ENCODE measurements around the gene DAGLB.

Gene DAGLB

GRCh38 chr7:6433784-6434615 is 13.8 kb downstream of the DAGLB start:
- no peak for DNase-seq (ENCODE audit: low read depth, low spot score)
- Histone ChIP-seq H3K4me3 (ENCODE audit: low read length) (no peak overlapping the region), H3K27ac (ENCODE audit: low read length) (no peak overlapping the region), H3K27me3 (ENCODE audit: control insufficient read depth, insufficient read depth, low read length) (no peaks in the 10 kb centered on the region), H3K36me3 (ENCODE audit: control insufficient read depth, insufficient read depth, low read length) (peaks cover 7% of the 10 kb centered on the region; the same call in 1 of the 2 replicates), H3K9me3 (ENCODE audit: control insufficient read depth, insufficient read depth, low read length) (no peaks in the 10 kb centered on the region), H3K4me1 (ENCODE audit: control insufficient read depth, insufficient read depth, low read length) (no peaks in the 10 kb centered on the region)
- WGBS (ENCODE audit: insufficient coverage, insufficient read length) = no CpG with 5 or more reads among the region's 17 CpGs

GRCh38 chr7:6432781-6433180 is 15.0 kb downstream of the DAGLB start:
- H3K36me3 ChIP-seq (ENCODE audit: control insufficient read depth, insufficient read depth, low read length) = peaks cover 7% of the 10 kb centered on the region; the same call in 1 of the 2 replicates
- H3K9me3 ChIP-seq (ENCODE audit: control insufficient read depth, insufficient read depth, low read length) = no peaks in the 10 kb centered on the region
- no peak overlapping the region for H3K27ac ChIP-seq (ENCODE audit: low read length)
- no peak overlapping the region for H3K4me3 ChIP-seq (ENCODE audit: low read length)
- H3K4me1 ChIP-seq (ENCODE audit: control insufficient read depth, insufficient read depth, low read length) = no peaks in the 10 kb centered on the region
- DNase-seq (ENCODE audit: low read depth, low spot score) = no peak
- H3K27me3 ChIP-seq (ENCODE audit: control insufficient read depth, insufficient read depth, low read length) = no peaks in the 10 kb centered on the region
- WGBS (ENCODE audit: insufficient coverage, insufficient read length) = no CpG with 5 or more reads among the region's 6 CpGs

GRCh38 chr7:6430974-6431373 is 16.8 kb downstream of the DAGLB start:
- Histone ChIP-seq H3K4me1 (ENCODE audit: control insufficient read depth, insufficient read depth, low read length) (no peaks in the 10 kb centered on the region), H3K27ac (ENCODE audit: low read length) (no peak overlapping the region), H3K27me3 (ENCODE audit: control insufficient read depth, insufficient read depth, low read length) (no peaks in the 10 kb centered on the region), H3K36me3 (ENCODE audit: control insufficient read depth, insufficient read depth, low read length) (peaks cover 14% of the 10 kb centered on the region; the same call in 1 of the 2 replicates), H3K4me3 (ENCODE audit: low read length) (no peak overlapping the region), H3K9me3 (ENCODE audit: control insufficient read depth, insufficient read depth, low read length) (no peaks in the 10 kb centered on the region)
- no peak for DNase-seq (ENCODE audit: low read depth, low spot score)
- WGBS (ENCODE audit: insufficient coverage, insufficient read length) = no CpG with 5 or more reads among the region's 12 CpGs

- Histone ChIP-seq H3K9me3 (ENCODE audit: control insufficient read depth, insufficient read depth, low read length) (no peaks in the 10 kb centered on the region), H3K4me3 (ENCODE audit: low read length) (no peak overlapping the region), H3K4me1 (ENCODE audit: control insufficient read depth, insufficient read depth, low read length) (no peaks in the 10 kb centered on the region), H3K36me3 (ENCODE audit: control insufficient read depth, insufficient read depth, low read length) (peaks cover 18% of the 10 kb centered on the region; the same call in 1 of the 2 replicates), H3K27me3 (ENCODE audit: control insufficient read depth, insufficient read depth, low read length) (no peaks in the 10 kb centered on the region), H3K27ac (ENCODE audit: low read length) (no peak overlapping the region)
- WGBS (ENCODE audit: insufficient coverage, insufficient read length) = no CpG with 5 or more reads among the region's 10 CpGs
- DNase-seq (ENCODE audit: low read depth, low spot score) = no peak
Measured at GRCh38 chr7:6430271-6430940, 17.3 kb downstream of the DAGLB start.

GRCh38 chr7:6425948-6426347 is 21.8 kb downstream of the DAGLB start:
- no CpG with 5 or more reads among the region's 15 CpGs for WGBS (ENCODE audit: insufficient coverage, insufficient read length)
- H3K36me3 ChIP-seq (ENCODE audit: control insufficient read depth, insufficient read depth, low read length) = peaks cover 39% of the 10 kb centered on the region
- H3K27ac ChIP-seq (ENCODE audit: low read length) = no peak overlapping the region

GRCh38 chr7:6423942-6424701 is 23.6 kb downstream of the DAGLB start:
- Histone ChIP-seq H3K4me1 (ENCODE audit: control insufficient read depth, insufficient read depth, low read length) (no peaks in the 10 kb centered on the region), H3K4me3 (ENCODE audit: low read length) (no peak overlapping the region), H3K36me3 (ENCODE audit: control insufficient read depth, insufficient read depth, low read length) (peaks cover 50% of the 10 kb centered on the region), H3K27ac (ENCODE audit: low read length) (no peak overlapping the region), H3K27me3 (ENCODE audit: control insufficient read depth, insufficient read depth, low read length) (no peaks in the 10 kb centered on the region), H3K9me3 (ENCODE audit: control insufficient read depth, insufficient read depth, low read length) (0 out of 2 replicates have a peak, but pooled peaks cover 1% of the 10 kb centered on the region)
- WGBS (ENCODE audit: insufficient coverage, insufficient read length) = no CpG with 5 or more reads among the region's 18 CpGs
- DNase-seq (ENCODE audit: low read depth, low spot score) = no peak

More at GRCh38 chr7:6425948-6426347, 21.8 kb downstream of the DAGLB start:
- Histone ChIP-seq H3K4me1 (ENCODE audit: control insufficient read depth, insufficient read depth, low read length) (no peaks in the 10 kb centered on the region), H3K27me3 (ENCODE audit: control insufficient read depth, insufficient read depth, low read length) (no peaks in the 10 kb centered on the region), H3K9me3 (ENCODE audit: control insufficient read depth, insufficient read depth, low read length) (0 out of 2 replicates have a peak, but pooled peaks cover 1% of the 10 kb centered on the region), H3K4me3 (ENCODE audit: low read length) (no peak overlapping the region)
- DNase-seq (ENCODE audit: low read depth, low spot score) = no peak

- H3K4me1 ChIP-seq (ENCODE audit: control insufficient read depth, insufficient read depth, low read length) = no peaks in the 10 kb centered on the region
- no peak overlapping the region for H3K4me3 ChIP-seq (ENCODE audit: low read length)
- H3K27me3 ChIP-seq (ENCODE audit: control insufficient read depth, insufficient read depth, low read length) = no peaks in the 10 kb centered on the region
- no peak for DNase-seq (ENCODE audit: low read depth, low spot score)
- no CpG with 5 or more reads among the region's 18 CpGs for WGBS (ENCODE audit: insufficient coverage, insufficient read length)
- H3K36me3 ChIP-seq (ENCODE audit: control insufficient read depth, insufficient read depth, low read length) = peaks cover 50% of the 10 kb centered on the region
- H3K27ac ChIP-seq (ENCODE audit: low read length) = no peak overlapping the region
- 0 out of 2 replicates have a peak, but pooled peaks cover 1% of the 10 kb centered on the region for H3K9me3 ChIP-seq (ENCODE audit: control insufficient read depth, insufficient read depth, low read length)
Measured at GRCh38 chr7:6422926-6423632, 24.7 kb downstream of the DAGLB start.

GRCh38 chr7:6422095-6422494 is 25.7 kb downstream of the DAGLB start:
- WGBS (ENCODE audit: insufficient coverage, insufficient read length) = no CpG with 5 or more reads among the region's 16 CpGs
- peaks cover 47% of the 10 kb centered on the region for H3K36me3 ChIP-seq (ENCODE audit: control insufficient read depth, insufficient read depth, low read length)
- H3K4me3 ChIP-seq (ENCODE audit: low read length) = no peak overlapping the region
- H3K27me3 ChIP-seq (ENCODE audit: control insufficient read depth, insufficient read depth, low read length) = no peaks in the 10 kb centered on the region
- DNase-seq (ENCODE audit: low read depth, low spot score) = no peak
- H3K9me3 ChIP-seq (ENCODE audit: control insufficient read depth, insufficient read depth, low read length) = 0 out of 2 replicates have a peak, but pooled peaks cover 1% of the 10 kb centered on the region
- no peak overlapping the region for H3K27ac ChIP-seq (ENCODE audit: low read length)
- no peaks in the 10 kb centered on the region for H3K4me1 ChIP-seq (ENCODE audit: control insufficient read depth, insufficient read depth, low read length)

- Histone ChIP-seq H3K27ac (ENCODE audit: low read length) (no peak overlapping the region), H3K36me3 (ENCODE audit: control insufficient read depth, insufficient read depth, low read length) (peaks cover 53% of the 10 kb centered on the region), H3K4me3 (ENCODE audit: low read length) (no peak overlapping the region), H3K9me3 (ENCODE audit: control insufficient read depth, insufficient read depth, low read length) (0 out of 2 replicates have a peak, but pooled peaks cover 1% of the 10 kb centered on the region), H3K4me1 (ENCODE audit: control insufficient read depth, insufficient read depth, low read length) (0 out of 2 replicates have a peak, but pooled peaks cover 2% of the 10 kb centered on the region), H3K27me3 (ENCODE audit: control insufficient read depth, insufficient read depth, low read length) (no peaks in the 10 kb centered on the region)
- no peak for DNase-seq (ENCODE audit: low read depth, low spot score)
- no CpG with 5 or more reads among the region's 10 CpGs for WGBS (ENCODE audit: insufficient coverage, insufficient read length)
Measured at GRCh38 chr7:6420680-6421079, 27.1 kb downstream of the DAGLB start.
